ENCODE data around the gene CFAP126.

CFAP126 gene

GRCh38 chr1:161365207-161365606 is 2.5 kb downstream of the CFAP126 start:
- H3K4me3 ChIP-seq (ENCODE audit: low read depth, low read length), result no peak overlapping the region
- no peak for TF ChIP-seq CTCF (IDR thresholded peaks at IDR 0.05; ENCODE audit: low read depth, low read length)

- no peak overlapping the region for H3K4me3 ChIP-seq (ENCODE audit: low read depth, low read length)
- no peak for TF ChIP-seq CTCF (IDR thresholded peaks at IDR 0.05; ENCODE audit: low read depth, low read length)
These were observed 3.3 kb downstream of the CFAP126 start for GRCh38 chr1:161364332-161364731.

- TF ChIP-seq CTCF (IDR thresholded peaks at IDR 0.05; ENCODE audit: low read depth, low read length), result no peak
- H3K4me3 ChIP-seq (ENCODE audit: low read depth, low read length), result no peak overlapping the region
These were observed 8.4 kb downstream of the CFAP126 start for GRCh38 chr1:161359291-161359690.

DNA sequence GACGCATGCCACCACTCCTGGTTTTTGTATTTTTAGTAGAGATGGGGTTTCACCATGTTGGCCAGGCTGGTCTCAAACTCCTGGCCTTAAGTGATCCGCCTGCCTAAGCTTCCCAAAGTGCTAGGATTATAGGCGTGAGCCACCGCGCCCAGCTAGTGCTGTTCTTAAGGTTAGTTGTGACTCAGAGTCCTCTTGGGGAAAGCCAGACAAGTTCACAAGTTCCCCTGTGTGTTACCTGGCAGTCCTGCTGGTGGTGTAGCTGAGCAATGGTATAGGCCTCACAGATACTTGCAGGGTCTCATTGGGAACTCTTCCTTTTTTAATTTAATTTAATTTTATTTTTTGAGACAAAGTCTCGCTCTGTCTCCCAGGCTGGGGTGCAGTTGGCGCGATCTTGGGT is 10.6 kb downstream of the CFAP126 start:
- H3K4me3 ChIP-seq (ENCODE audit: low read depth, low read length), result no peak overlapping the region
- TF ChIP-seq CTCF (IDR thresholded peaks at IDR 0.05; ENCODE audit: low read depth, low read length), result no peak

GRCh38 chr1:161351482-161351881 is 16.2 kb downstream of the CFAP126 start:
- no peak for TF ChIP-seq CTCF (IDR thresholded peaks at IDR 0.05; ENCODE audit: low read depth, low read length)
- H3K4me3 ChIP-seq (ENCODE audit: low read depth, low read length), result no peak overlapping the region

DNA sequence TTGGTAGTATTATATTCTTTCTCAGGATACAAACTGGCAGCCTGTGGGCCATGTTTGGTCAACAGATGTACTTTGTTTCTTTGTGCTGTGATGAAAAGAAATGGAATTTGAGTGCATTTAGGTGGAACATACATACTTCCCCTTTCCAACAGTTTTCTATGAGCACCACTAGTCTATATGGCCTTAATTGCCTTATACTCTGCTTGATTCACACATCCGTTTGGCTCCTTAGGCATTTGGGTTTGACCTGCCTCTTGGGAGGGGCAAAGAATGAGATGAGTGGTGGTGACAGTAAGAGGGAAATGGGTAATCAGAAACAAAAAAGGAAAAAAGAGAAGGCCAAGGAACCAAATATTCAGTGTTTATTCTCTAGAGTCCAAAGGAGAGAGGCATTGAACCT is 17.0 kb downstream of the CFAP126 start:
- H3K4me3 ChIP-seq (ENCODE audit: low read depth, low read length), result no peak overlapping the region
- no peak for TF ChIP-seq CTCF (IDR thresholded peaks at IDR 0.05; ENCODE audit: low read depth, low read length)

GRCh38 chr1:161342821-161343220 is 24.9 kb downstream of the CFAP126 start:
- no peak for TF ChIP-seq CTCF (IDR thresholded peaks at IDR 0.05; ENCODE audit: low read depth, low read length)
- no peak overlapping the region for H3K4me3 ChIP-seq (ENCODE audit: low read depth, low read length)

Data from WI38 (cell line).